ENCODE data around the gene FAM117B.

Gene FAM117B

DNA sequence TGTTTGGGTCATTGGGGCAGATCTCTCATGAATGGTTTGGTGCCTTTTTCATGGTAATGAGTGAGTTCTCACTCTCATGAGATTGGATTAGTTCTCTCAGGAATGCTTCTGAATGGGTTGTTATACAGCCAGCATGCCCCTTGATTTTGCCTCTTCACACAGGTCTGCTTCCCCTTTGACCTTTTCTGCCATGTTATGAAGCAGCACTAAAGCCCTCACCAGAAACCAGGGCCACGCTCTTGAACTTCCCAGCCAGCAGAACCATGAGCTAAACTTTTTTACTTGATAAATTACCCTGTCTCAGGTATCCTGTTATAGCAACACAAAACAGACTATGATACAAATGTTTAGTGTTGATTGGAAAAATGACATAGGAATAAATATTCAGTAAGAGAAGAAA, 179.5 kb downstream of the FAM117B start:
- no peak for DNase-seq (ENCODE audit: low read depth, low spot score)

DNA sequence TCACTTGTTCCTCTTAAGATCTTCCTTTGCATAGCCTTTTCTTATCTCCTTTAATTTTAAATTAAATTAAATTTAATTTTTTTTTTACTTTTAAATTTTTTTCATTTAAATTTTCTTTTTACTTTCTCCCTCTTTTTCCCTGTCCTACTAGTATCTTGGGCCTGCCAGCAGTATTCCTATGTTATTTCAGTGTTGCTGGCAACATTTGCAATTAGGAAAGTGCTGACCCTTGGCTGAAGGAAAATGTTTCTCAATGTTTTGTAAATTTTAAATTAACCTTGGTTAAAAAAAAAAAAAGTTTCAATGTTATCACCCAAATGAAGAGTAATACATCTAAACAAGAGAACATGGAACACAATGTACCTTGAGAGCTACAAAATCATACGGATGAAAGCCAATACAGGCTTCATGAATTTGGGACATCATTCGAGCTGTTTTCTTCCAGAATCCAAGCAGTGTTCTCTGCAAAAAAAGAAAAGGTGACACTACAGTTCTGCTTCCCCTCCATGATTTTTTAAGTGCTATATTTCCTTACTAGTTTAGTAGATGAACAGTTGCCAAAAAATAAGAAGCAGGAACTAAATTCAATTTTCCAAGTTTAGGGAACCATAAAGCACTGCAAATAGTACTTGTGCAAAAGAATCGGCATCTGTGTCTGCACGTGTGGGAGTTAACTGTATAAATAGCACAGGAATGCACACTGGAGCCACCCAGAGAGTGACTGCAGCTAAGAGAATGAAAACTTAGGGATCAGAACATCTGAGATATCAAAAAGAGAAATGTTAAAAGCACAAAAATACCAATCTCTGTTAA, 181.0 kb downstream of the FAM117B start:
- no peak for DNase-seq (ENCODE audit: low read depth, low spot score)

DNA sequence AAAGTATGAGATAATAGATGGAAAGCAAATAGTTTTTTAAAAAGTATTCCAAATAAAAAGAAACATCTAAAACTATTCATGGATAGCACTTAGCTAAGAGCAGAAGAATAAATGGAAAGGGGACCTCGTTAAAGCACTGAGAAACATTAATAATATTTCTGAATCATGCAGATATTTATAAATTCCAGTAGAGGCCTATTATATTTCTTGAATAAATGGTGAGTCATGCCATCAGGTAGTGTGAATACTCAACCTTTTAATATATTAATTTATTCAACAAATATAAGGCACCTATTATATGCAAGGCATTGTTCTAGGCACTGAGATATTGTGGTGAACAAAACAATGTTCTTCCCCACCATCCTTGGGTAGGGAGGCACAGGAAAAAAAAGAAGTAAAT, 183.0 kb downstream of the FAM117B start:
- no peak for DNase-seq (ENCODE audit: low read depth, low spot score)

DNA sequence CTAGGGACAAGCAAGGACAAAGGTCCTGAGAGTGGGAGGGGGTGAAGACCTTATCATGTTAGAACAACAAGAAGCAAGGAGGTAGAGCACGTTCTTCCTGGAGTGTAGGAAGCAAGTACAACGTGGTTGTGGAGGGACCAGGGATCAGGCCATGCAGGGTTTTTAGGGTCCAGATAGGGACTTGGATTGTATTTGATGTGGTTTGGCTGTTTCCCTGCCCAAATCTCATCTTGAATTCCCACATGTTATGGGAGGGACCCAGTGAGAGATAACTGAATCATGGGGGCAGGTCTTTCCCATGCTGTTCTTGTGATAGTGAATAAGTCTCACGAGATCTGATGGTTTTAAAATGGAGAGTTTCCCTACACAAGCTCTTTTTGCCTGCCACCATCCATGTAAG, 183.6 kb downstream of the FAM117B start:
- DNase-seq (ENCODE audit: low read depth, low spot score), result no peak
